Calu3 (cell line): ENCODE results near the gene KLHL28. TPM values are rescaled to one million over a fixed set of nuclear protein-coding genes. Genes with fewer than 3 reads are reported as not detected.

Experiments
- Bru-seq: library from RNA; stranded (reverse); fragments of 400-500 nt; gene quantifications from one replicate; lab custom pipeline; 2021; lab: Mats Ljungman, UMichigan
- BruChase-seq, 2 experiments: library from RNA; stranded (reverse); fragments of 400-500 nt; gene quantifications; one replicate each; lab custom pipeline; 2021; lab: Mats Ljungman, UMichigan
- BruUV-seq: library from RNA; stranded (reverse); fragments of 400-500 nt; replicated peaks from 2 replicates; lab custom pipeline; 2021; lab: Mats Ljungman, UMichigan
- CTCF ChIA-PET: fragments of 300-600 bp; sonication (Branson Sonifier 250); formaldehyde crosslinking; loops from one replicate; lab custom pipeline; 2022; ENCODE audit warnings: antibody characterized with exemption; lab: Charles Lee
- DNase-seq: peaks from one replicate; pipeline ENCODE4 v3.0.0; 2022
- H3K27ac Mint-ChIP-seq: one replicate; pipeline ENCODE4 v1.8.0; 2022; ENCODE audit warnings: mixed read lengths; ENCODE audit not compliant: unreplicated experiment
- H3K27me3 Mint-ChIP-seq: one replicate; pipeline ENCODE4 v1.8.0; 2022; ENCODE audit warnings: mixed read lengths; ENCODE audit not compliant: unreplicated experiment
- H3K36me3 Mint-ChIP-seq: one replicate; pipeline ENCODE4 v1.8.0; 2022; ENCODE audit warnings: mild to moderate bottlenecking, moderate library complexity, mixed read lengths; ENCODE audit not compliant: insufficient read depth, unreplicated experiment
- H3K4me1 Mint-ChIP-seq: one replicate; pipeline ENCODE4 v1.8.0; 2022; ENCODE audit warnings: mild to moderate bottlenecking, low read depth, mixed read lengths; ENCODE audit not compliant: unreplicated experiment
- H3K4me3 Mint-ChIP-seq: one replicate; pipeline ENCODE4 v1.8.0; 2022; ENCODE audit warnings: mild to moderate bottlenecking, low read depth, moderate library complexity, mixed read lengths; ENCODE audit not compliant: unreplicated experiment
- H3K9me3 Mint-ChIP-seq: one replicate; pipeline ENCODE4 v1.8.0; 2022; ENCODE audit warnings: low read depth, mixed read lengths; ENCODE audit not compliant: unreplicated experiment
- CTCF ChIP-seq: fragments of 200-600 bp; IDR thresholded peaks from one replicate; pipeline ENCODE4 v1.8.0; 2022; ENCODE audit warnings: antibody characterized with exemption; ENCODE audit not compliant: unreplicated experiment
- intact Hi-C: fragments of 100-400 bp; cut with micrococcal nuclease; formaldehyde crosslinking; loops from one replicate; pipeline ENCODE4 v1.10.0; 2022; ENCODE audit not compliant: unreplicated experiment
- long read RNA-seq: library from polyadenylated mRNA; stranded (forward); transcript quantifications from one replicate; pipeline ENCODE4 v2.0.0, GENCODE V29; 2022
- total RNA-seq: library from RNA; stranded (reverse); gene quantifications from 2 replicates; pipeline ENCODE4 v1.2.3, GENCODE V29; 2022

KLHL28 gene
- total RNA-seq (10.1 and 10.7 TPM in 2 replicates), Bru-seq, nascent RNA (percentile 81 among the genes with signal in this experiment), BruChase-seq, experiment 1, labeled RNA remaining after a 6-hour chase (percentile 58 among the genes with signal in this experiment), BruChase-seq, experiment 2, labeled RNA remaining after a 2-hour chase (percentile 74 among the genes with signal in this experiment)
- long read RNA-seq, full-length matches to known transcripts = 5 of 21 reads
- long read RNA-seq, partial matches to known transcripts = 2 of 21 reads
- long read RNA-seq, other reads (novel, unspliced or antisense) = 14 of 21 reads

- DNase-seq = peak; percentile 95
- no TSS peak for BruUV-seq
- Mint-ChIP-seq H3K27me3 (no peaks in the 10 kb centered on the region), H3K36me3 (peaks cover 10% of the 10 kb centered on the region), H3K9me3 (no peaks in the 10 kb centered on the region), H3K27ac (no peak within 1 kb of the TSS), H3K4me1 (peaks cover 16% of the 10 kb centered on the region), H3K4me3 (no peak within 1 kb of the TSS)
- CTCF ChIA-PET = interaction anchor here (1.1 to 1.4 kb wide), 2 partner anchors 48 to 115 kb away, joined by 3 to 4 read pairs; no protein-coding TSS in a partner anchor
- TF ChIP-seq CTCF = no peak
- intact Hi-C loops = loop anchor here (2.0 kb wide), 2 partner anchors 123 to 173 kb away; partner anchors contain the start of genes FANCM, FKBP3 and PRPF39
Measured at GRCh38 chr14:44961554-44962333, at the start of gene KLHL28, which contains the start of gene TOGARAM1. TSS of gene KLHL28 (minus strand) at chr14:44961947. CDS start at chr14:44945928, 16,019 bp downstream. TSS of gene TOGARAM1 (plus strand) at chr14:44962190. CDS start at chr14:44962422, 232 bp downstream.

- no TSS peak for BruUV-seq
- H3K27me3 Mint-ChIP-seq = no peaks in the 10 kb centered on the region
- H3K36me3 Mint-ChIP-seq = peaks cover 4% of the 10 kb centered on the region
- DNase-seq = no peak
- no peak overlapping the region for H3K4me3 Mint-ChIP-seq
- H3K4me1 Mint-ChIP-seq = no peaks in the 10 kb centered on the region
- CTCF ChIA-PET = no interaction called here
- no peak for TF ChIP-seq CTCF
- intact Hi-C loops = no loop called here
- H3K9me3 Mint-ChIP-seq = no peaks in the 10 kb centered on the region
- H3K27ac Mint-ChIP-seq = no peak overlapping the region
Measured at GRCh38 chr14:45003924-45004323, 42.2 kb upstream of the KLHL28 start.

- TF ChIP-seq CTCF = no peak
- H3K9me3 Mint-ChIP-seq = no peaks in the 10 kb centered on the region
- no TSS peak for BruUV-seq
- CTCF ChIA-PET = no interaction called here
- no peaks in the 10 kb centered on the region for H3K27me3 Mint-ChIP-seq
- DNase-seq = no peak
- H3K4me1 Mint-ChIP-seq = peaks cover 13% of the 10 kb centered on the region
- H3K36me3 Mint-ChIP-seq = peaks cover 5% of the 10 kb centered on the region
- peak overlapping the region; percentile 17 for H3K27ac Mint-ChIP-seq
- intact Hi-C loops = no loop called here
- H3K4me3 Mint-ChIP-seq = no peak overlapping the region
Measured at GRCh38 chr14:44995770-44996294, 34.1 kb upstream of the KLHL28 start.

GRCh38 chr14:44995196-44995595, 33.4 kb upstream of the KLHL28 start:
- no peak for TF ChIP-seq CTCF
- no peak overlapping the region for H3K4me3 Mint-ChIP-seq
- no peak overlapping the region for H3K27ac Mint-ChIP-seq
- H3K4me1 Mint-ChIP-seq = peaks cover 13% of the 10 kb centered on the region
- peaks cover 5% of the 10 kb centered on the region for H3K36me3 Mint-ChIP-seq
- CTCF ChIA-PET = no interaction called here
- DNase-seq = no peak
- no TSS peak for BruUV-seq
- intact Hi-C loops = no loop called here
- H3K9me3 Mint-ChIP-seq = no peaks in the 10 kb centered on the region
- no peaks in the 10 kb centered on the region for H3K27me3 Mint-ChIP-seq
